H1 (cell line): Measurements from ENCODE around the gene DCTPP1. TPM values are rescaled to one million over a fixed set of nuclear protein-coding genes. Genes with fewer than 3 reads are reported as not detected.

Source experiments
- CHD7 ChIP-seq: fragments of 300-600 bp; sonication (generic); IDR thresholded peaks from 2 replicates; pipeline ENCODE4 v1.7.1; 2012; ENCODE audit warnings: low read length, moderate library complexity, mild to moderate bottlenecking, inconsistent platforms; ENCODE audit not compliant: insufficient replicate concordance
- GABPA ChIP-seq: IDR thresholded peaks from 2 replicates; pipeline ENCODE4 v1.6.1; 2011; ENCODE audit warnings: mild to moderate bottlenecking, low read length, moderate library complexity, borderline replicate concordance; ENCODE audit not compliant: insufficient read depth
- polyA plus RNA-seq, 7 experiments: library from polyadenylated mRNA; depleted of rRNA in 3 of 7; stranded (reverse) in 5 of 7; unstranded in 2 of 7; fragments of >200 nt in 5 of 7; fragments of 200-250 nt in 2 of 7; gene quantifications; 1 replicate in 5 of 7; 2 replicates in 1 of 7; 4 replicates in 1 of 7; pipeline versions ENCODE4 v1.2.1 to v1.2.3, GENCODE V29; 2011 to 2013; ENCODE audit warnings: missing spikeins in 2 of 7, mixed read lengths in 2 of 7
- total RNA-seq: library from RNA; stranded (reverse); fragmentation: NEBNext Ultra II Directional; extraction: Animal tissue kit (Norgen Biotek cat#: 25700); gene quantifications from 2 replicates; pipeline ENCODE4 v1.2.1, GENCODE V29; 2021

DCTPP1 gene
- total and polyA plus RNA-seq, 2 of the 8 experiments (the other 6 are each of a cell fraction or from before 2014, with no cell fraction given): 94.5 to 103 TPM

GRCh38 chr16:30374538-30374937, 55.3 kb downstream of the DCTPP1 start, which contains the start of gene MYL11 (continued):
- TF ChIP-seq GABPA: no peak
- TF ChIP-seq CHD7: no peak
